Fibroblast of peridontal ligament (primary cell): Measurements from ENCODE around the gene BTBD16.

ENCODE experiments used
- DNase-seq: peaks from one replicate; pipeline ENCODE4 v3.0.0-alpha.2; 2010; ENCODE audit errors: extremely low read depth

The BTBD16 gene

DNA sequence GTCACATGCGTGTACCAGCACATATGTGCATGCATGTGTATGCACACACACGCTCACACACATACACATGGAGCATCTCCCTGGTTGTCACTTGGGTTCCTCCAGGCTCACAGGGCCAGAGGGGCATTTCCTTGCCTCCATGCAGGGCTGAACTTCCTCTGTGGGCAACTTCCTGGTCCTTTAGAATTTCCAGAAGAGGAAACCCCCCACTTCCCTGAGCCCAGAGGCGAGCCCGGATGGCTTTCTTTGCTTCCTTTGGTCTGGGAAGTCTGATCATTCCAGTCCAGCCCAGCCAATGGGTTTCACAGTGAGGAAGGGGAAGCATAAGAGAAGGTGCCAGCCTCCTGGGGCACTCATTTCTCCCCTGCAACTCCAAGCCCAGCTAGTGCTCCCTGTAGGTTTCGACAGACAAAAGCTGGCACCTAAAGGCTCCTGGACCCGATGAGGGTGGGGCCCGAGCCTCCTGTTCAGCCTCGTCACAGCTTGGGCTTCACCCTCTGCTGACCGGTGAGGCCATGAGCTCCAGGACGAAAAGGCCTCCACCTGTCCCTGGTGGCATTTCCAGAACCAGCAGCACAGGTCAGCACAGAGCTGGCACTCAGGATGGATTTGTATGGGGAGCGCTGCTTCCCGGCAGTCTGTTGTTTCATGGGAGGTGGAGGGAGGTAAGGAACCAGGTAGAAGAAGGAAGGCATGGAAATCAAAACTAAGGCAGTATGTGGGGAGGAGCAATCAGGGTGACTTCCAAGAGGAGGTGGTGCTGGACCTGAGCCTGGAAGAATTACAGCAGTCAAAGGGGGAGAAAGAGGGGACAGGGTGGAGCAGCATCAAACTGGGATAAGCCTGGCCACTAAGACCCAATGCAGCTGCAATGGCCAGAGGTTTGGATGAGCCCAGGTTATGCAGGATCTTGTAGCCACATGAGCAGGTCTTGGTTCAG, 23.7 kb downstream of the BTBD16 start:
- no peak for DNase-seq

- DNase-seq, result no peak
Observed at GRCh38 chr10:122295451-122295809, 24.3 kb downstream of the BTBD16 start.

DNA sequence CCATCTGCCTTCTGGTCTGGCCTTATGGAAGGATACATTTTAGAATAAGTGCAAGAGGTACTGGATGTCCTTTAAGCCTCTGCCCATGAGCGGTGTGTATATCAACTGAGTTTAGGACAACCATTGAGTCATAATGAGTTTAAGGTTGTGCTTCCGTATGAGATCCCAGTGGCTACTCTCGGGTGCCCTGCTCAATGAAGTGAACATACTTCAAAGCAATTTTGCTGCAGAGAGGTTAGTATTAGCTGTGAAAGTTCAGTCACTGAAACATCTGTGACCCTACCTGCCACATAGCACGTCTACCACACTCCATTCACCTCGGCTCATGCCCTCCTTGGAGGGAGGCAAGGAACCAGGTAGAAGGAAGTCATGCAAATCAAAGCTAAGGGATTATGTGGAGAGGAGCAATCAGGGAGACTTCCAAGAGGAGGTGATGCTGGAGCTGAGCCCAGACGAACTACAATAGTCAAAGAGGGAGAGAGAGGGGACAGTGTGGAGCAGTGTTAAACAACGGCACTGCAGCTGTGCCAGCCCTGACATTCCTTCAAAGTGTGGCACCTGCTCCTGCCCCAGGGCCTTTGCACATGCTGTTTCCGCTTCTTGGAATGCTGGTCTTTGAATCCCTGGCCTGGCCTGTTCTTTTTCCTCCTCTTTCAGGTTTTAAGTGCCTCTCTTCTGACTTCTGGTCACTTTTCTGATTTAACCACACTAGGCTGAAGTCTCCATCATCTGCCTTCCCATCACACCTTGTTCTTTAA, 25.4 kb downstream of the BTBD16 start:
- no peak for DNase-seq

- DNase-seq, result no peak
Observed at GRCh38 chr10:122297583-122297982, 26.5 kb downstream of the BTBD16 start.

DNA sequence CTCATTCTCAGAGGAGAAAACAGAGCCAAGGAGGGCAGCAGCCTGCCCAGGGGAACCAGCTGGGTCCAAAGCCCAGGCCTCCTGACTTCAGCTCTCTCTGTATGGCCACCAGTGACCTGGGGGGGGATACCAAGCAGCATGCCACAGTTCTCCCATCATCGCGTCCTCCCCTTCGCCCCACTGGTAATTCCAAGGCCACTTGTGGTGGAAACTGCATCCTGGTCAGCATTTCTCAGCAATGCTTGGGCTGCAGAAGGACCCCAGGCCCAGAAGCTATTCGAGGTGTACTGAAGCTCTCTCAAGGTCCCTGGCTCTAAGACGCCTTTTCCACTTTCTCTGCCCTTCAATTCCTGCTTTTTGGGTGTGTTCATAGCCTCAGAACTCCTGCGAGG, 27.1 kb downstream of the BTBD16 start:
- DNase-seq, result no peak

DNA sequence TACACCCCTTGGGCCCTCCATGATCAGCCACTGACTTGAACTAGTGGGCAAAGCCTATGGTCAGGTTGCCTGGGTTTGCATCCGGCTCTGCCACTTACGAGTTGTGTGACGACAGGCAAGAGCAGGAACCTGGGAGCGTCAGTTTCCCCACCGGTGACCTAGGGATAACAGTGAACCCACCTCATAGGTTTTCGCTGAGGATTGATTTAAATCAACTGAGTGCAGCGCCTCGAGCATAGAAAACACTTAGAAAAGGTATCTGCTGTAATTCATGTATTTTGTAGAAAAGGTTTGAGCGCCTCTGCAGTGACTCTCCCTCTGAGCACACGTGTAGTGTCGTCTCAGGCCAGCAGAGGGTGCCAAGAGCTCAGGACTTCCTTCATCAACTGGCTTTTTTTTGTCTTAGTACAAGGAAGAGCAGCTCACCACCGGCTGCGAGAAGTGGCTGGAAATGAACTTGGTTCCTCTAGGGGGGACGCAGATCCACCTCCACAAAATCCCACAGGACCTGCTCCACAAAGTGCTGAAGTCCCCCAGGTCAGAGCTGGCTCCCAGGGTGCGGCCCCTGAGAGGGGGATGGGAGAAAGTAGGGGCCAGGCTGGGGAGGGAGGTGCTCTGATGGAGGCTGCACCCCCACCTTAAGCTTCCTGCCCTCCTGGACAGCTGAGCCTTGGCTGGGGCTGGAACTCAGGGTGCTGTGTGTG, 27.7 kb downstream of the BTBD16 start:
- peak; percentile 83 for DNase-seq

DNA sequence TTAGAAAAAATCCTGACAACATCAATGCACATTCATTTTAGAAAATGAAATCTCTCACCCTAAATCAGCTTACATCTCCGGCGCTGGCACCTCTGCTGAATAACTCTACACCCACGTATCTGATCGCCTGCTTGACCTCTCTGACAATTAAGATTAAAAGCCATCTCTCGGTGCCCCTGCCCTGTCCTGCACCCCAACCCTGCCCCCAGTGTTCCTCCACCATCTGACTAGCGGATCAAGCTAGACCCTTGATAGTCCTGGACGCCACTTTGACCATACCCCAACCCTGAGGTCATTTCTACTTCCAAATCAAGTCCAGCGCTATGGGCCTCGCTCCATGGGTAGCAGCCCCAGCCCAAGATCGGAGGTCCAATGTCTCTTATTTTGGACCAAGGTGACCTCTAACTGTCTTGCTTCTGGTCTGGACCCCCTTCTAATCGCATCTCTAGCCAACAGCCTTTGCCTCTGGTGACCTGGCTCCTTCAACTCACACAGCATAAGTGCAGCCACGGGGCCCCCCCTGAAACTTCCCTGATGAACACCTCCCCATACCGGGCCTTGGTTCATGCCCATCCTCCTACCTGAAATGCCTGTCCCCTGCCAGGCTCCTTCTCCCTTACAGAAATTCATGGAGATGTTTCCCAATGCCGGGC, 28.5 kb downstream of the BTBD16 start:
- no peak for DNase-seq

DNA sequence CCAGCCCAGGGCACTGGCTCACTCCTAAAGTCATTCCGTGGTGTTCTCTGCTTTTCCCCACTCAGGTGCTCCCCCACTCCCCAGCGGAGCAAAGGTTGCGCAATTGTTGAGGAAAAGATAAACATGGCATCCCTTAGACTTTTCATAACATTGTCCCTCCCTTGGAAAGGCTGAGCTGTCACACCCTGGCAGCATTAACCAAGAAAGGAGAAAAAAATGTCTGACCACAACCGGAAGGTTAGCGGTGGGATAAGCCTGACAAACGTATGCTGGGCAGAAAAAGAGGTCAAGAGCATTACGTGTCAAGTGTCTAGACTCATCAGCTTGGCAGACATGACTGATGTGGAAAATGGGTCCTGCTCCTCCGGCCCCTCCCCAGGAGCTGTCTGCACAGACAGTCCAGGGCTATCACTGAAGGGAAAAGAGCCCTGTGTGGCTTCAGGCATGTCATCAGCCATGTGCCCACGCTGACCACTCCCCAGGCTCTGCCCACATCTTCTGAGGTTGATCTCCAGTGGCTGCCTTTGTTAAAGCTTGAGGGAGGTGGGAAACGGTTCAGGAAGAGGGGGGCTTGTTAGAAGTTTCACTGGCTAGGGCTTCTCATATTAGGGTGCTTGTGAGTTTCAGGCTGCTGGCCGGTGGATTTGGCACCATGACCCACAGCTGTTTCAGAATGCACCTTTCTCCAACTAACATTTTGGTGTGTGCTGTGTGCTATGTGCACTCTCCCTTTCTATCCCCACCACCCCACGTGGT, 30.1 kb downstream of the BTBD16 start:
- DNase-seq, result peak; percentile 14

GRCh38 chr10:122301811-122302115, 30.7 kb downstream of the BTBD16 start:
- no peak for DNase-seq

GRCh38 chr10:122302315-122302714, 31.2 kb downstream of the BTBD16 start:
- DNase-seq, result no peak

- no peak for DNase-seq
Observed at GRCh38 chr10:122303271-122304053, 32.4 kb downstream of the BTBD16 start.

DNA sequence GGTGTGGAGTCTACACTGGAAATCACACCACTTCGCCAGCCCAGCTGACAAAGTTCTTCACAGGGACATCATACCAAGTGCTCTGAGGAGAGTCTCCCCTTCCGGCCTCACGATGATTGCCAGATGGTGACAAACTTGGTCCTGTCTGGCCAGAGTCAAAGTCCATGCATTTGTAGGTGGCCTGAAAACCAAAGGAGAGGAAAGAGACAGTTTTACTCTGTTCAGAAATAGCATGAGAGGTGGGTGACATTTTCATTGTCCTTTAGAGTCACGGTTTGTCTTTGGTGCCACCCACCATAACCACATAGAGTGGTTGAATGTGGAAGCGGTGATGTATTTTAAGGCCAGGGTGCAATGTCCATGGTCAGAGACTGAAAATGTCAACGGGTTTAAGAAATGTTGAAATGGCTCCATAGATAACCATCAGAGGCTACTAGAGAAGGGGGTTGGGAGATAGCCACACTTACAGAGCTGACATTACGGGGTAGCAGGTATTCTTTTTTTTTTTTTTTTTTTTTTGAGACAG, 33.0 kb downstream of the BTBD16 start:
- no peak for DNase-seq

DNA sequence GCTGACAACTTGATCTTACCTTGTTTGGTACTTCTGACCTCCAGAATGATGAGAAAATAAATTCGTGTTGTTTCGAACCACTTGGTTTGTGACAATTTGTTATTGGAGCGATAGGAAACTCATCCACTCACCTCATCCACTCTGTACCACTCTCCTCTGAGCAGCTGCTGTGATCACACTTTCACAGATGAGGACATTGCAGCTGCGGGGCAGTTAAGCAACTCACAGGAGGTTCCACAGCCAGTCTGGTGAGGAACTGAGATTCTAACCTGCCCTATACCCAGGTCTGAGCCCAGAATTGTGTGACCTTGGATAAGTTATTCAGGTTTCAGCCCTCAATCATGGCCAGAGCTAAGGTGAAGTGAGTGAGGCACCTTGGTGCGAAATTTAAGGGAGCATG, 35.2 kb downstream of the BTBD16 start:
- DNase-seq, result no peak

DNA sequence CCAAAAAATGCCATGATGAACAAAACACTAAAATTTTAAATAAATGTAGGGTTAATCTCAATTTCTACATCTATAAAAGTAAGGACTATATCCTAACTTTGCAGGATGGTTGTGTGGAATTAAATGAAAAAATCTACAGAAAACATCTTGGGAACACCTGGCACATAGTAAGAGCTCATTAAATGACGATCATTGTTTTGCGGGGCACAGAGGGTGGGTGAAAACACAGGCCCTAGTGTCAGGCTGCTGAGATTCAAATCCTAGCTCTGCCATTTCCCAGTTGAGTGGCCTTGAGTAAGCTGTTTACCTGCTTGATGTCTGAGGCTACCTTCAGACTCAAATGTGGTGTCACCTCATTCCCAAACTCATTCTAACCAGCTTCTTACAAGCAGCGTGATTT, 35.6 kb downstream of the BTBD16 start:
- no peak for DNase-seq

DNA sequence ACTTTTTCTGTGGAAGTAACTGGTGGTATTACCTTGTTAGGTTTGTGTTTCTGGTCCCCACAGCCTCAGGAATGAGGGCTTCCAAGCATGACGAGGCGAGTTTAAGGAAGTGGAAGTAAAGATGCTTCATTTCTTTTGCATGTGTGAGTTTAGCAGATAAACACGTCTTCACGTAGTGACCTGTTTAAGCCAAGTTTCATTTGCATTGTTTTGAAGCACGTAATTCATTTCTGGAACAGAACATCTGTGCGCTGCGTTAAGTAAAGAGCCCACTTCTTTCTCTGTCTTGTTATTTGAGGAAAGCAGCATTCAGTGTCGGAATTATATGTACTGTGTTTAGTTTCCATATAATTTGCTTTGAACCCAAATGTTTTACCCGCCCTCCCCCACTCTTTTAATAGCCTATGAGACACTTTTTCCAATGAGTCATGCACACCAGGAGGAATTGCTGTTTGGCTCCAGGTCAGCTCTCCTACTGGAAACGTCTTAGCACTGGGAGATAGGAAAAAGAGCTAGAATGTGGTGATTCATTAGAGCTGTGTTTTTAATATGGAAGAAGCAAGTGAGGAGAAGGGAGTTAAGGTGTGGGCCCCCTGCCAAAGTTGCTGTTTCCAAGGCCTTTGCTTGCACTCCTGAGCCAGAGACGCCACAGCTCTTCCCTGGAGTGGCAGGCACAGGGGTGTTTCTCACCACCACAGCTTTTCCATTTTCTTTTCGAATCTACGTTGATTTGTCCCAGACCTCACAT, 36.7 kb downstream of the BTBD16 start:
- DNase-seq, result peak; percentile 93

DNA sequence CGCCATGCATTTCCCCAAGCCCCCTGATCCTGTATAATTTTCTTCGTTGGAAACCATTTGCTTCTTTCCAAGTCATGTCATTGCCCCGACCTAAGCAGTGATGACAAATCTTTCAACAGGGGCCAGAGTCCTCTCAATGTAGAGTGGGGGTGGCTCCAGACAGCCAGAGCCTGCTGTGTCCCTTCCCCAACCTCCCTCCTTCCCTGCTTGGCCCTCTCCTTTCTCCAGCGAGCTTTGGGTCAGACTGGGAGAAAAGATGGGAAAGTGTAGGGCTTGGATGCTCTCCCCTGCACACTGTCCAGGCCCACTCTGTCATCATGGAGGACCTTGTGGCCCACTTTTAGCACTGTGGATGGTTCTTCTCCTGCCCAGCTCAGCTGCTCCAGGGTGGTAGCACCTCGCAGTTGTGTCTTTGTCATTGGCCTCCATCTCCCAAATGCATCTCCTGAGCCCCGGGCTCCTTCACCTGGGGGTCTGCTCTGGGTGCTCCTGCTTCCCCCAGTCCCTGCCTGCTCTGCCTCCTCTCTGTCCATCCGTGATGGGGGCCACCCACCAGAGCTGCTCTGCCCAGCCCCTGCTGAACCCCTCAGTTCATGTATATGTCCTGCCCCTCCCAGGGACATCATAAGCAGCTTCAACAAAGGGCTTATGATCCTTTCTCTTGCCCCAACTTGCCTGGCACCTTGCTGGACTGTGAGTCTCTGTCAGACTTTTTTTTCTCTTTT, 37.5 kb downstream of the BTBD16 start:
- no peak for DNase-seq

DNA sequence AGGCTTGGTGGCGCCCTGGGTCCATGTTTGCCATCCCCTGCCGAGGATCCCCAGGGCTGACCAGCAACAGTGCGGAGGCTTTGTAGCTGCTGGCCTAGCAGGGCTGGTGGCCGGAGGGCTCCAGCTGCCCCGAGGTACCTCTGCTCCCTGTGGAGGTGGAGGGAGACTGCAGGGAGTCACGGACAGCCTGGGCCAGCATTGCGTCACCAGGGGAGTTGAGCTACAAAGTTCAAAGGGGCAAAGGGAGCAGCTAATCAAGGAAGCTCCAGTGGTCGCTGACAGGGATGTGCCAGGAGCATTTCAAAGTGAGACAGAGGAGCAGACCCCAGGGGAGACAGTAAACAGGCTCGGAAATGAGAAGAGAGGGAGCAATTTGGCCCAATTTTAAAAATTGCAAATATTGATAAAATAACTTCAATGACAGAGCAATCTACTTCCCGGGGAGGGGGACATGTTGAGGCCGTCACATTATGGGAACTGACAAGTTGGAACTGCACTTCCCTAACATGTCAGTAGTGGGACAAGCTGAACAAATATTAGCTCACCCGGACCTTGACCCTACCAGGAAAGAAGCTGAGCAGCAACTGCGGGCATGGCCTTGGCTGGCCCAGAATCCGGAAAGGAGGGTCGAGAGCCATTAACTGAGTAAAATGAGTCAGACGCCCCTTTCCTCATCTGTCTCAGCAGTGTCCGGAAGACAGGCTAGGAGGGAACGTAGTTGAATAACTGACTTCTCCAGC, 39.4 kb downstream of the BTBD16 start:
- DNase-seq, result no peak

GRCh38 chr10:122311051-122311410, 39.9 kb downstream of the BTBD16 start:
- no peak for DNase-seq
